Measurements from ENCODE around the gene EPHA1.

- TF ChIP-seq CTCF (IDR thresholded peaks at IDR 0.05) (no peak), POLR2A (IDR thresholded peaks at IDR 0.05) (no peak)
Observed at GRCh38 chr7:143376396-143376795, 32.3 kb downstream of the EPHA1 start.

Measured in body of pancreas (tissue), 4 donors.